Activated CD8-positive, alpha-beta T cell treated with anti-CD3 and anti-CD28 coated beads for 36 hours (primary cell): ENCODE data around the gene DLX2. TPM values are rescaled to one million over a fixed set of nuclear protein-coding genes. Genes with fewer than 3 reads are reported as not detected.

Experiments
- ATAC-seq: fragments of 200-7000 bp; cut with Tn5 transposase; one replicate; pipeline ENCODE4 v1.10.0; 2021; ENCODE audit warnings: mild to moderate bottlenecking, moderate library complexity
- CTCF ChIA-PET: fragments of 350-600 bp; sonication (Branson Sonifier 250); formaldehyde crosslinking; loops from one replicate; lab custom pipeline; 2021; ENCODE audit warnings: antibody characterized with exemption; lab: Charles Lee
- POLR2A ChIA-PET: fragments of 350-600 bp; sonication (Branson Sonifier 250); formaldehyde crosslinking; loops from one replicate; lab custom pipeline; 2021; ENCODE audit warnings: antibody characterized with exemption; lab: Charles Lee
- DNase-seq: peaks from one replicate; pipeline ENCODE4 v3.0.0-alpha.2; 2020
- H3K27ac Mint-ChIP-seq: one replicate; pipeline ENCODE4 v1.8.0; 2021; ENCODE audit warnings: mild to moderate bottlenecking, mixed read lengths
- H3K27me3 Mint-ChIP-seq: one replicate; pipeline ENCODE4 v1.8.0; 2021; ENCODE audit warnings: mixed read lengths
- H3K36me3 Mint-ChIP-seq: one replicate; pipeline ENCODE4 v1.8.0; 2021; ENCODE audit warnings: low read depth, mixed read lengths
- H3K4me1 Mint-ChIP-seq: one replicate; pipeline ENCODE4 v1.8.0; 2021; ENCODE audit warnings: low read depth, mixed read lengths
- H3K4me3 Mint-ChIP-seq: one replicate; pipeline ENCODE4 v1.8.0; 2021; ENCODE audit warnings: mild to moderate bottlenecking, moderate library complexity, mixed read lengths
- H3K9me3 Mint-ChIP-seq: one replicate; pipeline ENCODE4 v1.8.0; 2021; ENCODE audit warnings: mixed read lengths
- CTCF ChIP-seq: fragments of 200-600 bp; IDR thresholded peaks from one replicate; pipeline ENCODE4 v1.8.0; 2022; ENCODE audit warnings: antibody characterized with exemption, mild to moderate bottlenecking
- intact Hi-C: fragments of 100-400 bp; cut with micrococcal nuclease; formaldehyde crosslinking; loops from one replicate; pipeline ENCODE4 v1.10.0; 2022
- total RNA-seq, 2 experiments: library from RNA; stranded (reverse); gene quantifications; one replicate each; pipeline ENCODE4 v1.2.3, GENCODE V29; 2021

The DLX2 gene
- total RNA-seq, 2 experiments from 2014 or later, result not detected

- intact Hi-C loops, result loop anchor here (2.0 kb wide), 1 partner anchor 18 kb away; the partner anchor contains the start of gene DLX2
- Mint-ChIP-seq H3K27ac (no peak overlapping the region), H3K9me3 (no peaks in the 10 kb centered on the region), H3K36me3 (peaks cover 6% of the 10 kb centered on the region), H3K27me3 (peaks cover 90% of the 10 kb centered on the region), H3K4me1 (peaks cover 48% of the 10 kb centered on the region), H3K4me3 (peak overlapping the region; percentile 75)
- DNase-seq (no peak), ATAC-seq (no peak)
- ChIA-PET POLR2A (interaction anchor here (0.7 kb wide), 1 partner anchor 368 kb away, joined by 3 read pairs; no protein-coding TSS in a partner anchor), CTCF (interaction anchor here (1.4 to 4.5 kb wide), 2 partner anchors 15 to 21 kb away, joined by 6 to 43 read pairs; no protein-coding TSS in a partner anchor)
- TF ChIP-seq CTCF, result no peak
These were observed 18.4 kb downstream of the DLX2 start for GRCh38 chr2:172084395-172084644.

GRCh38 chr2:172083628-172084394, 18.9 kb downstream of the DLX2 start:
- H3K36me3 Mint-ChIP-seq, result peaks cover 6% of the 10 kb centered on the region
- H3K9me3 Mint-ChIP-seq, result no peaks in the 10 kb centered on the region
- no peak for ATAC-seq
- peaks cover 92% of the 10 kb centered on the region for H3K27me3 Mint-ChIP-seq
- TF ChIP-seq CTCF, result no peak
- no peak for DNase-seq
- POLR2A ChIA-PET, result interaction anchor here (0.9 kb wide), 1 partner anchor 190 kb away, joined by 3 read pairs; no protein-coding TSS in a partner anchor
- peak overlapping the region; percentile 75 for H3K4me3 Mint-ChIP-seq
- peaks cover 48% of the 10 kb centered on the region for H3K4me1 Mint-ChIP-seq
- intact Hi-C loops, result loop anchor here (2.0 kb wide), 1 partner anchor 19 kb away; the partner anchor contains the start of gene DLX2
- CTCF ChIA-PET, result interaction anchor here (1.4 to 3.3 kb wide), 4 partner anchors 8 to 23 kb away, joined by 3 to 15 read pairs (median 7); no protein-coding TSS in a partner anchor
- H3K27ac Mint-ChIP-seq, result no peak overlapping the region

DNA sequence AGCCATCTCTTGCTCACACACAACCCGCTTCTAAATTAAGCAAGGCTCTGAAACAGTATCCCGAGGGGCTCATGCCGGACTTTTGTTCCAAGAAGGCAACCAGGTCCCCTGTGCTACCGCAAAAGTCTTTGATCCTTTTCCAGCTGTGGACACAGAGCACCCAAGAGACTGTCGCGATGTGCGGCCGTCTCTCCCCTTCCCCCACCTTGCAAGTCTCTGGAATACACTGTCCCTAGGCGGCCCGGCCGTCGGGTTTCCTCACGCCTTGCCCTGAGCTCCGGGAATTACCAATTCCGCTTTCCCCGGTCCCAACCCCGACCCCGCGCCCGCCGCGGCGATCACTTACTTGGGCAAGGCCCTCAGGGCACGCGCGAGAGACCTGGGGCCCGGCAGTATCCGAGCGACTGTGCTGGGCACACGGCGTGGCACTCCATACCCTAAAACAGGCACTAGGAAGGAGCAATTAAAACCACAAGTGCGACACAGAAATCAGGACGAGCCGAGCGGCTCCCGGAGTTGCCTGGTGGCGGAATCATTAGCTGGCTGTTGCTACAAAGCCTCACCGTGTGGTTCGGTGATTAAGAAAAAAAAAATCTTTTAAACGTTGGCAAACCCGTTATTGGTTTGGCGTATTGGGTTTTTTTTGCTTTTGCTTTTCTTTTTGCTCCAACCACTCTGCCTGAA, 19.6 kb downstream of the DLX2 start:
- no peak for ATAC-seq
- H3K36me3 Mint-ChIP-seq, result peaks cover 6% of the 10 kb centered on the region
- H3K4me3 Mint-ChIP-seq, result peak overlapping the region; percentile 75
- TF ChIP-seq CTCF, result no peak
- peaks cover 86% of the 10 kb centered on the region for H3K27me3 Mint-ChIP-seq
- ChIA-PET CTCF (interaction anchor here (1.4 to 3.3 kb wide), 5 partner anchors 9 to 24 kb away, joined by 3 to 15 read pairs (median 8); partner anchors contain the start of gene DLX2), POLR2A (interaction anchor here (0.9 to 2.8 kb wide), 4 partner anchors 12 to 190 kb away, joined by 3 to 15 read pairs (median 4); no protein-coding TSS in a partner anchor)
- H3K4me1 Mint-ChIP-seq, result peaks cover 42% of the 10 kb centered on the region
- no peak overlapping the region for H3K27ac Mint-ChIP-seq
- intact Hi-C loops, result no loop called here
- no peaks in the 10 kb centered on the region for H3K9me3 Mint-ChIP-seq
- no peak for DNase-seq

DNA sequence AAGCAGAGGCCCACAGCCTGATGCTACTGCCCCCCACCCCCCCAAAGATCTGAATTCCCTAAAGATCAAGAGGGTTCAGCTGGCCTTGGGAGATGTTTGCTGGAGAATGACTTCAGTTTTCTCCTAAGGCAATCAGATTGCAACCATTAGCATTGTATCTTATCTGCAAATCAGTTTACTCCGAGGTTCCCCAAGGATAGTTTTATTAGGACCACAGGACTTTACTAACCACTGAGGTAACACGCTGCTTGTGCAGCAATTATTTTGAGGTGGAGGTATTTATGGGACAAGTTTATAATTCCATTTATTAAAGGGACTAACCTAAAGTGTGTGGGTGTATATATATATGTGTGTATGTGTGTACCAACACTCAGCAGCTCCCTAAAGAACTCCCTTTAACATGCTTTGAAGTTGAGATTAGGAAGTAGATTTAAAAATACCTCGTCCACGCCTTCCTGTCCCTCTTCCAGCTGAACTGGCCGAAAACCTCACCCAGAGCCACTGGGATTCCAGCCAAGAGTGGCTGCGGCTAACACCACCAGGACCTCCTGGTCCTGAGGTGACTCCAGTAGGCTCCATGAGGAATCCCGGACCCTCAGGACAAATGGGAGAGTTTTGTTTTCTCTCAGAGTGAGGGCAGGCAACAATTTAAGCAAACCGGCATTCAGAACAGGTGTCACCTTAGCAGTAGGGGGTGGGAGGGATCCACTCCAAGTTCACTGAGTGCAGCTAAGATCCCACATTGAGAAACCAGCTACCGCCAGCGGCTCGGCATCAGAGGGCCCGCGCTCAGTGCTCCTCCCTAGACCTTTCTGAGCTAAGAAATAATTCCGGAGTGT, 20.4 kb downstream of the DLX2 start:
- ATAC-seq, result no peak
- H3K27ac Mint-ChIP-seq, result no peak overlapping the region
- CTCF ChIA-PET, result interaction anchor here (1.0 to 3.3 kb wide), 8 partner anchors 9 to 44 kb away, joined by 3 to 15 read pairs (median 6); partner anchors contain the start of gene DLX2
- peaks cover 82% of the 10 kb centered on the region for H3K27me3 Mint-ChIP-seq
- DNase-seq, result peak; percentile 8
- no peak overlapping the region for H3K4me3 Mint-ChIP-seq
- TF ChIP-seq CTCF, result no peak
- intact Hi-C loops, result no loop called here
- H3K4me1 Mint-ChIP-seq, result peaks cover 35% of the 10 kb centered on the region
- H3K36me3 Mint-ChIP-seq, result peaks cover 6% of the 10 kb centered on the region
- H3K9me3 Mint-ChIP-seq, result no peaks in the 10 kb centered on the region
- POLR2A ChIA-PET, result interaction anchor here (0.9 to 2.8 kb wide), 4 partner anchors 10 to 24 kb away, joined by 3 to 15 read pairs (median 6); no protein-coding TSS in a partner anchor
